Right lobe of liver (tissue), 4 donors: Measurements from ENCODE around the gene FRMPD4.

Experiments
- CTCF ChIP-seq, 4 donors: fragments of 200-600 bp in 3 of 4; fragments of 450-650 bp in 1 of 4; IDR thresholded peaks; one replicate each; pipeline versions ENCODE4 v1.5.1 to v1.8.0; 2016 to 2022; ENCODE audit warnings: antibody characterized with exemption in 4 of 4, mild to moderate bottlenecking in 2 of 4
- POLR2A ChIP-seq: fragments of 450-650 bp; IDR thresholded peaks from one replicate; pipeline ENCODE4 v1.6.1; 2017; ENCODE audit warnings: antibody characterized with exemption, mild to moderate bottlenecking
- donor health status: DM: no; HTN: no; CAD: no.
- donor health status: DM: no; HTN: no; CAD: no.
- donor health status: DM: no; HTN: yes; CAD: no.

GRCh38 chrX:12142661-12143060 is 4.4 kb downstream of the FRMPD4 start:
- TF ChIP-seq CTCF (IDR thresholded peaks at IDR 0.05) = no peak
- no peak for TF ChIP-seq POLR2A
